Measurements from ENCODE around the gene CLEC2B.

CLEC2B gene

DNA sequence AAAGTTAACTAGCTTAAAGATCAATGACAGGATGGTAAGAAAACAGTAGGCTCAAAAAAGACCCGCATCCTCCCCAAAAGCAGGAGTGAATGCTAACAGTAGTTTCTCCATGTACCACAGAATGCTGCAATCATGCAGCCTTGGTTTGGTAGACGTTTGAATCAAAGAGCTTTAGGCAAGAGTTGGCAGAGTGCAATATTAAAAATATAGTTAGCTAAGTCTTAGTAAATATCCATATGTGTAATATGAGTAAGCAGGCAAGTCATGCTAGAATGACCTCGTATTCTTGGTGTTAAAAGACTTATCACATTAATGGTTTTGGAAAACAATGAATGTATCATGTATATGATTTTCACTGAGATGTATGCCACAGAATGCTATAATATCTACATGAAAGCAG lies 60.6 kb downstream of the CLEC2B start:
- DNase-seq: no peak

- DNase-seq: no peak
Observed at GRCh38 chr12:9806714-9807113, 62.4 kb downstream of the CLEC2B start.

DNA sequence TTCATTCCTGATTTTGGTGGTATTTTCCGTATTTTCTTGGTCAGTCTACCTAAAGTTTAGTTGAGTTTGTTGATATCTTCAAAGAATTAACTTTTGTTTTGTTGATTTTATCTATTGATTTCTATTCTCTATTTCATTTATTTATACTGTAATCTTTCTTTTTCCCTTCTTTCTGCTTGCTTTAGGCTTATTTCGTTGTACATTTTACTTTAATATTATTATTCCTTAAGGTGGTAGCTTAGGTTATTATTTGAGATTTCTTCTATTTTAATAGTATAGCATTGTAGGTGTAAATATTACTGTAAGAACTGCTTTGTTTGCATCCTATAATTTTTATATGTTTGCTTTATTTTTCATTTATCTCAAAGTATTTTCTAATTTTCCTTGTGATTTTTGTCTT lies 63.3 kb downstream of the CLEC2B start:
- no peak for DNase-seq
